Hippocampal formation (tissue), 2 donors: ENCODE results near the gene ZIC2.

Experiments
- DNase-seq, 2 donors: peaks; one replicate each; lab custom pipeline; 2025; lab: John Stamatoyannopoulos, UW

Gene ZIC2

DNA sequence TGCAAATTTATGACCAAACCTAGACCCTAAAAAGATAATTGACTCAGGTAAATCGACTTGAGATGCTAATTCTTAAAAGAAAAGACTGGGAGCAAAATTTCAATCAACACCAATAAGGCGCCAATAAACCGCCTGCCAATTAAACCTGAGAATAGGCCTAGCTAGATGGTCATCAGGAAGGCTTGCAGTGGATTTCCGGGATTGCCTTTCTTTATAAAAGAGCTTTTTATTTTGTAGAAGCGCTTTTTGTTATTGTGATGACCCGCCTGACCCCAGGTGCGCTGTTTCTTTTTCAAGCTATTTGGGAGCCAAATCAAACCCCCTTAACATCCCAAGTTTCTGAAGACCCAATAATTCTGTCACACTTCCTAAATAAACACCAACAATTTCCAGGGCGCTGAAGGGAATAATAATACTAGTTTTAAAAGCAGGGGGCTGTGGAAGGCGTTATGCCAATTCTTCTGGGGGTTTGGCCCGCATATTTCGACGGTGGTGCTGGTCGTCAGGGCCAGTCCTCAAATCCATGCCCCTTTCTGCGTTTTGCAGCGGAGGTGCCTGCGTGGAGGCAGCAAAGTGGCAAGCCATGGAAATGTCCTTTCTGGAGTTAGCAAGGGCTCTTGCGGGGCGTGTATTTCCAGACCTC is 7.2 kb upstream of the ZIC2 start:
- no peak for DNase-seq

DNA sequence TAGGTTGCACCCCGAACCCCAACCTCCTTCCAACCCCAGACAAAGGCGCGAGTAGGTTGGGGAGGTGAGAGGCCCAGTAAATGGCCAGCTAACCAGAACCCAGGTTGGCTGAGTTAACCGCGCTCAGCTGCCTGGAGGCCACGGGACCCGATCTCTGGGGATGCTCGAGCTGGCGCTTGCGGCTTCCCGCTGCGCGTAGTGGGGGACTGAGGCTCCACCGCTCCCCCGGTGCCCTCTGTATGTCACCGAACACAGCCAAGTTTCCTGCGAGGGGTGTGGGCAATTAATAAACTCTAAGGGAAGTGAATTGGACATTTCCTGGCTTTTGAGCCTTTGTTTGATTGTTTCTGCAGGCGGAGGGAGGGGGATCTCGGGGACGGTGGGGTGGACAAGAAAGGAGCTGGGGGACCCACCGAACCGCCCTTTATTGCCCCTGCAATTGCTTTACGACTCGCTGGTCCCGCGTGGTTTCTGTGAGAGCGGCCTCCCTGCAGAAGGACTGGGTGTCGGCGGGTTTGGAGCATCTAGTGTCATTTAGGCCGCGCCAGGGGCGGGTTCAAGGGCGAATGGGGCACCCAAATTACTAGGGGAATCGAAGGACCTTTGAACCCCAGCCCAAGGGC is 6.5 kb upstream of the ZIC2 start:
- DNase-seq: no peak

DNA sequence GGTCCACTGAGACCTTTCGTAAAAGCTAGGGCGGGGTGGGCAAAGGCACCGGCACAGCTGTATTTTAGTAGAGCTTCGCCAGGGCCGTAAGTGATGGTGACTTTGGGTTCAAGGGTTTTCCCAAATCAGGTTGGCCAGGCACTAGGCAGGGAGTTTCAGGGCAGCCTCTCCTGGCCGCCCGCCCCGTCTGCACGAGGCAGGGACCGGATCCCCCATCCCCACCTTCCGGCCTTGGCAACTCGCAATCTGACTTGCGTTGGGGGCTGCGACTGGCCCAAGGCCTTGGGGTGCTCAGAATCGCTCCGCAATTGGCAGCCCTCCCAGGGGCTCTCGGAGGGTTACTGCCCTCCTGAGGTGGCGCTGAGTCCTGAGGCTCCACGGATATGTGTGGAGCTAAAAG is 6.0 kb upstream of the ZIC2 start:
- no peak for DNase-seq

DNA sequence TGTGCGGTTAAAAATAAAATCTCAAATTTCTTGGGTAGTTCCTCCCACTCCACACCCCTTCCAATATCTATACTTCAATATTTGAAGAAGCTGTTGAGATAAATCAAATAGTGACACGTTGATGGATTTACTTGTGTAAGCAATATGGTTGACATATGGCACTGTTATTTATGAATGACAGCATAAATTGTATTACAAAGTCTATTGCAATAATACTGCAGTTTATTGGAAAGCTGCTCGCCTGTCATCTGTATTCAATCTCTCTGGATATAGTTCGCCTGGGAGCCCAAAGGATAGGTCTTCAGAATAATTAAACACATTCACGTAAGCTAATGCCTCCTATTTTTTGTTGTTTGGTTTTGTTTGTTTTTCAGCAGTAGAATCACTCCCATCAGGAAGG is 5.0 kb upstream of the ZIC2 start:
- DNase-seq: no peak

DNA sequence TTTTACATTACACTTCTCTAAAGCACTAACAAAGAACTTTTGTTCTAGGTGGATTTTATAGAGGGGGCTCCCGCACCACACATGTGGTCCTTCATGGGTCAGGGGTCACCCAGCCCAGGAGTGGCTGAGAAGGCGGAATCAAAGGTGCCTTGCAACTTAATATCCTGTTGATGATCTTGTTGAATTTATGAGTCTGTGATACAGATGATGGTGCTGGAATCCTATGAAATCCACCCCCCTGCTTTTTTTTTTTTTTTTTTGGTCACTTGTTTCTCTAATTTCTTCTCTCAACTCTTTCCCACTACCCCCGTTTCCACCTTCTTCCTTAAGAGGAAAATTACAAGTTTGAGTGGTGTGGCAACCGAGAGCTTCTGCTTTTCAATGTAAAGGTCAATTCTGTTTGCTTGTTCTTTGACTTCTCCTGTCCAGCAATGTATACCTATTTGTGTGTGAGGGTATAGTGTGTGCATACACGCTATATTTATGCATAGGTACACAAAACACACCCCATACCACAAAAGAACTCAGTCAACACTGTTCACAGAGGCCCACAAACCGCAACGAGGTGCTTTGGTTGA is 4.2 kb upstream of the ZIC2 start:
- DNase-seq: no peak

DNA sequence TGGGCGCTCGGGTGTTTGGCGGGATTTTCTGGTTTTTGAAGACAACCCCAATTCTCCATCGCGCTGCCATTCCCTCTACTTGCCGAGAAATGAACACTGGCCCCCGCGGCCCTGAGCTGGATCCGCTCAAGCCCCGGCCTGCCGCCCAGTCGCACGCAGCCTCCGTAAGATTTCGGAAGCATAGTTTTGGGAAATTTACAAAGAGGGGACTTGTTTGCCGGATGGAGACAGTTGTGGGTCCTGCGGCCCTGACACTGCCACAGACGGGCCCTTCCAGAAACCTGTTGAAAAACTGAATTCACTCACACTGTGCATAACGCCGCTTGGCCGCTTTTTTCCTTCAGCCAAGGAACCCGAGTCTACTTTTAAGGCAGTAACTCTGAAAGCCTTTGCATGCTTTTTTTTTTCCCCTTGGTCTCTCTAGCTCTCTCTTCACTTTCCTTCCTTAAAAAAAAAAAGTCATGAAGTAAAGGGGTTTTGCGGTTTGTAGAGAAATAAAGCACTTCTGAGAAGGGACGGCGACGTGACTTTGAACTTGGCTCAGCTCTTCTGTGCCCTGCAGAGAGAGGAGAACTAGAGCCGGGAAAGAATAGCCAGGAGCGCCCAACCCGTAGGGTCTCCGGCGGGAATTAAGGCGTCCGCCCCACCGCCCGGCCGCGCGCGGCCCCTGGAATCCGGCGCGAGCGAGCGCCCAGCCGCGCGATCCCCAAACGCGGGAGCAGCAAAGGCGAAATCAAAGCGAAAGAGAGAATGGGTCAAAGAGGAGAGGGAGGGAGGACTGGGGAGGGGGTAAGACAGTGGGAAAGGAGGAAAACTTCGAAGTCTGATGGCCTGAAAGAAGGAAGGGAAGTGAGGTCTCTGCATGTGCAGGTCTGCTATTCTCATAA is 3.4 kb upstream of the ZIC2 start:
- no peak for DNase-seq

DNA sequence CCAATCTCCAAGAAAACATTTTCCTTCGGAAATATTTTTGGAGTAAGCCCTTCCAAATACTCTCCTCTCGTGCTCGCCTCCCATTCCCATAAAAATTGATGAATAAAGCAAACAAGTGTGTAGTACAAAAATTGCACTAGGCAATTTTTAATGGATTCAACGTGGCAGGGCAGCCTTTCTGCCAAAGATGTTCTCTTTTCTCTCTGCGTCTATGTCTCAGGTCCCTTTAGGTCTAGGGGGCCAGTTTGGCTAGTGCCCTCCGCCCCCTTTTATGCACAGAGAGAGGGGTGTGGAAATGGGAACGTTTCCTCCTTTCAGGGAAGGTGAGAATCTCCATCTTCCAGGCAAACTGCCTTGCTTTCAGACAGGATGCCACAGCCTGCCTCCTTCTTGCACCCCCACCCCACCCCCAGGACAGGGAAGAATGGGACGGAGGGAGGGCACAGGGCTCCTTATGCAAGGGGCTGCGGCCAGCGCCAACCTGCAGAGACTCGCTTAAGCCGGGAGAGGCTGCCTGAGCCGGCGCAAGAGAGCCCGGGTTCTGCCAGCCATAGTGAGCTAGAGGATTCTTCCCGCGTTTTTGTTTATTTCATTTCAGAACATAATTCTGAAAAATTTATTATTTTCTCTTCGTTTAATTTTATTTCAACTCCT is 2.7 kb upstream of the ZIC2 start:
- no peak for DNase-seq

DNA sequence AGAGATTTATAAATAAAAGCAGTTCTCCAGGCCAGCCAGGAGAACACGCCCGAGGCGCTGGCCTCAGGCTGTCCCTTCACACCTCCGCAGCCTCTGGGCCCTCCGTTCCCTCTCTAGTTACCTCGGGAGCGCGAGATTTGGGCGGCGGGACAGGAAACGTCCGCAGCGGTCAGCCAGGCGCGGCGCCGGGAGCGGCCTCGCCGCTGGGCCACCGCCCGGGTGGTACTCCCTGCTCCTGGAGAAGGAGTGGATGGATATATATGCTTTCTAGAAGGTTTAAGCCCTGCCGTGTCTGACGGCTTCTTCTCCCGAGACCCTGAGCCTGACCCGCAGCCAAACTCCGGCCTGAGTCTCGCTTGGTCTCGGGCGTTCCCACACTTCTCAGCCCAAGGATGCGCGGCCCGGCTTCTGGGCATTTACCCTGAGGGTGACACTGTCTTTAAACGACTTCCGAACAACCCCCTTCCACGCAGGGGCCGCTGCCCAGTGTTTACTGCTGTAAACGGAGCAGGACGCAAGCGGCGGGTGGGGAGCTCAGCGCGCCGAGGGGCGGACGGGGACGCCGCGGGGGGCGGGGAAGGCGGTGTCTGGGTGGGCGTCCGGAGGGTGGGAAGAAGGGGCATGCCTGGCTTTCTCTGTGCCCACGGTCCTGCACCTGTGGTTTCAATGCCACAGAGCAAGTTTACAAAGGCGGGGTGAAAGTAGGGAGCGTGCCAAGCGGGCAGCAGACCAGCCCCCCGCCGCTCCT is 2.0 kb upstream of the ZIC2 start:
- no peak for DNase-seq

DNA sequence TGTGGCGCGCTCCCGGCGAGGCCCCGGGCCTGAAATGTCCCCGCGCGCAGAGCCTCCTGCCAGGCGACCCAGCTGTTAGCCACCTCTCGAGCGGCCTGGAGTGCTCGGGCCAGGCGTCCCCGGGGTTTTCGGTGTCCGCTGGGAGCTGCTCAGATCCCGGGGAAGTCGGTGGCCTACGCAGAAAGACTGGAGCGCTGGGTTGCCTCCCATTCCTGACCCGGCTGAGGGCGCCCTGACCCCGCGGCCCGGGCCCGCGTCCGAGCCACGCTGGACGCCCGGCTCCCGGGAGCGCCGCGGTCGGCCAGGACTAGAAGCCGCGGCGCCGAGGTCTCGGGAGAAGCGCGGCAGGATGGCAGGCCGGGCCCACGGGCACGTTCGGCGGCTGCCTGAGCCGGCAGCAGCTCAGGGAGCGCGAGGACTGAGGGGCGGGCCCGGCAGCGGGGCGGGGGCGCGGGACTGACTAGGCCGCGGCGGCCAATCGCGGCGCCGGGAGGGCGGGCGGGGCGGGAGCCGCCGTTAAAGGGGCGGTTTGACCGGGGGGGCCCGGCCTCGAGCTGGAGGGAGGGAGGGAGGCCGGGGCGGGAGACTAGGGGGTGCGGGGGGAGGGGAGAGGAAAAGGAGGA is 1.3 kb upstream of the ZIC2 start:
- DNase-seq: peak; percentile 47 to 68

DNA sequence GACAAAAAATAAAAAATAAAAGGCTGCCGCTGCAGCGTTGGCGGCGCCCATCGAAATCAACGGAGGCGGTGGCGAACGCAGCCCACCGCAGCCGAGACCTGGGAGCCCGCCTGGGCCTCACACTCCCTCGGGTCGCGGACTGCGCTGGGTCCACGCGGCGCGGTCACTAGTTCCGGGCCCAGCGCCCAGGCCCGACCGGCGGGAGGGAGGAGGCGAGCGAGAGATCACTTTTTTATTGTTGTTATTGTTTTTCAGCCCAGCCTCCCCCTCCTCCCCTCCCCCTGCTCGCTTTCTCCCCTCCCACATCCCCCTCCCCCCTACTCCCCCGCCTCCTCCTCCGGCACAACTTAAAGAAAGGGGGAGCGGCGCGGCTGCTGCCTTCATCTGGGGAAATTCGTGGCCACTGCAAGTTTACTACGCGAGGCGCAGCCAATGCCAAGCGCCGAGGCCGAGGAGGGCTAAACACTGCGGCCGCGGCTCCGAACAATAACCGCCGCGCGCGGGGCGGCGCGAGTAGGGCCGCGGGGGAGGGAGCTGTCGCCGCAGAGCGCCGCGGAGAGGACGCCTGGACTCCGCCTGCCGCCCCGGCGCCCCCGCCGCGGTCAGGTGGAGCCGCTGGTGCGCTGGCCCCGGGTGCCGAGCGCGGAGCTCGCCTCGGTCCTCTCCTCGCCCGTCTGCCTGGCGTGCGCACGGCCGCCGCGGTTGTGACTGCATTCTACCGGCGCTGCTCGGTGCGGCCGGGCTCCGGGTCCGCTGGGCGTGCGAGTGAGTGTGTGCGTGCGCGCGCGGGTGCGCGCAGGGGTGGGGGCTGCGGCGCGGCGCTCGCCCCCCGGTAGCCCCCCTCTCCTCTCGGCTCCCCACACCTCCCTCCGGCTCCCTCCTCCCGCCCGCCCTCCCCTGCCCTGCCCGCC is 505 bp upstream of the ZIC2 start:
- DNase-seq: peak in 1 of 2 donors; percentile 49

DNA sequence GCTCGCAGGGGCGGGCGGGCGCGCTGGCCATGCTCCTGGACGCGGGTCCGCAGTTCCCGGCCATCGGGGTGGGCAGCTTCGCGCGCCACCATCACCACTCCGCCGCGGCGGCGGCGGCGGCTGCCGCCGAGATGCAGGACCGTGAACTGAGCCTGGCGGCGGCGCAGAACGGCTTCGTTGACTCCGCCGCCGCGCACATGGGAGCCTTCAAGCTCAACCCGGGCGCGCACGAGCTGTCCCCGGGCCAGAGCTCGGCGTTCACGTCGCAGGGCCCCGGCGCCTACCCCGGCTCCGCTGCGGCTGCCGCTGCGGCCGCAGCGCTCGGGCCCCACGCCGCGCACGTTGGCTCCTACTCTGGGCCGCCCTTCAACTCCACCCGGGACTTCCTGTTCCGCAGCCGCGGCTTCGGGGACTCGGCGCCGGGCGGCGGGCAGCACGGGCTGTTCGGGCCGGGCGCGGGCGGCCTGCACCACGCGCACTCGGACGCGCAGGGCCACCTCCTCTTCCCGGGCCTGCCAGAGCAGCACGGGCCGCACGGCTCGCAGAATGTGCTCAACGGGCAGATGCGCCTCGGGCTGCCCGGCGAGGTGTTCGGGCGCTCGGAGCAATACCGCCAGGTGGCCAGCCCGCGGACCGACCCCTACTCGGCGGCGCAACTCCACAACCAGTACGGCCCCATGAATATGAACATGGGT is 599 bp downstream of the ZIC2 start:
- no peak for DNase-seq

DNA sequence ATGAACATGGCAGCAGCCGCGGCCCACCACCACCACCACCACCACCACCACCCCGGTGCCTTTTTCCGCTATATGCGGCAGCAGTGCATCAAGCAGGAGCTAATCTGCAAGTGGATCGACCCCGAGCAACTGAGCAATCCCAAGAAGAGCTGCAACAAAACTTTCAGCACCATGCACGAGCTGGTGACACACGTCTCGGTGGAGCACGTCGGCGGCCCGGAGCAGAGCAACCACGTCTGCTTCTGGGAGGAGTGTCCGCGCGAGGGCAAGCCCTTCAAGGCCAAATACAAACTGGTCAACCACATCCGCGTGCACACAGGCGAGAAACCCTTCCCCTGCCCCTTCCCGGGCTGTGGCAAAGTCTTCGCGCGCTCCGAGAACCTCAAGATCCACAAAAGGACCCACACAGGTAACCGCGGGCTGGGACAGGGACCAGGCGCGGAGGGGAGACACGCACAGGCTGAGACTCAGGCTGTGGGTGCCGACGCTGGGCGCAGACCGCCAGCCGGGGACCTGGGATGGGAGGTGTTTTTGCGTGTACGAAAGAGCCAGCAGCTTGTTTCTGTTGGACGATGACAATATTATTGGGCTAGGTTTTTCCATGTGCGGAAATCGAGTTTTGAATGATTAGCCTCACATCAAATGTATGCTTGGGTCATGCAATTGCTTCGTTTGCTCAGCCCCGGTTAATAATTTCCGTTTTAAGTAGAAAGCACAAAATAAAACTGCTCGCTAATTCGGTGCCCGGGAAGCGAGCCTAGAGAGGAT is 1.3 kb downstream of the ZIC2 start:
- no peak for DNase-seq

DNA sequence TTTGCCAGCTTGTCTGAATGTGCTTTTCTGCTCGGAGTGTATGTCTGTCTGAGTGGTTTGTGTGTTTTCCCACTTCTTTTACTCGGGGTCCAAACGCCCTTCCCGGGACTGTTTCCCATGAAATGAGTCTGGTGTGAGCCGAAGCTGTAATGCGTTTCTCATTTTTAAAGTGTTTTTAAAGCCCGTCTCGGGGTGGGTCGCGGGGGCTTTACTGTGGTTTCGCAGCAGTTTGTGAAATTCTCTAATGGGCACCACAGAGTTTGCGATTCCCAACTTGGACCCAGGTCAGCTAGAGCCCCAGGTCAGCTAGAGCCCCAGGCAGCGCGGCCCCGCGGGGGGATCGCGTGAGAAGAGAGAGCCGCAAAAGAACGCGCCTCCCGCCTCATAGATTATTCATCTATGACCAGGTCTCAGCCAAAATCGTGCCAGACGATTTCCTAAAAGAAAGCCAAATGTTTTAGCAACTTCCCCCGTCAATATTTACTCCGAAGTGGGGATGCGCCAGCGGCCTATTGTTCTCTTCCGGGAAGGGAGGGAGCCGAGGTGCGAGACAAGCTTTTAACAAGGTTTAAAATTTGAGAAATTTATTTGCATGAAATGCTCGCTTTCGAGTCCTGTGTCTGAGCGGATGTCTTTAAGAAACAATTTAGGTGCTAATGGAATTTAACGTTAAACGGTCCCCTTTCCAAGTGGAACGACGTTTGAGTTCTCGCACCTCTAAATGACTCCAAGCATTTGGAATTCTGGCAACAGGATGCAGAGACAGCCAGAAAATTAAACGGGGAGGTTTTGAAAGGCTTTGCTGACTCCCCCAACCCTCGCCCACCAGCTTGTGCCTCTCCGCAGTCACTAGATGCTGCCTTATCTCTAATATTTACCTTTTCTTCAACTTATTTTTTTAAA is 2.2 kb downstream of the ZIC2 start:
- DNase-seq: no peak

DNA sequence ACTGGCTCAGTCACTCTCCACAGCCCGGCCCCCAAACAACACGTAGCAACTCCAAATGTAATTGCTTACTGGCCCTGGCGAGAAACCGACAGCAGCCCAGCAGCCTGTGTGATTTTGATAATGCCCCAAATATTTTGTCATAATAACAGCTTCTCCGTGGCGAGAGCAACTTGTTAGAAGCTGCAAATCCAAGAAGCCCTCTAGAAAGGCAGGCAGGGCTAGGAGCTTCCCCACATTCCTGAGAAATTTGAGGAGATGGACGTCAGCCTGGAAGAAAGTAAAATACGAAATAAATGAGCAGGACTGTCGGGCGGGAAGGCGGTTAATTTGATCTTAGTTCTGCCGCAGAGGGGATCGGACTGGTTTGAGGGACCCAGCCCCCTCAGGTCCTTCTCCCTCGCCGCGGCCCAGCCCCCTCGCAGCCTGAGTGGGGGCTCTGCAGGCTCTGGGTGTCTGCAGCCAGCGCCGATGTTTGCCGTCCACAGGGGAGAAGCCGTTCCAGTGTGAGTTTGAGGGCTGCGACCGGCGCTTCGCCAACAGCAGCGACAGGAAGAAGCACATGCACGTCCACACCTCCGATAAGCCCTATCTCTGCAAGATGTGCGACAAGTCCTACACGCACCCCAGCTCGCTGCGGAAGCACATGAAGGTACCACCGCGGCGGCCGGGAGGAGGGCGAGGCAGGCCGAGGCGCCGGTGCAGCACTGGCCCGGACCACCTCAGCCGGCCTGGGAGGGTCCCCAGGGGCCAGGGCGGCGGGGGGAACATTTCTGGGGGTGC is 3.1 kb downstream of the ZIC2 start:
- DNase-seq: no peak

DNA sequence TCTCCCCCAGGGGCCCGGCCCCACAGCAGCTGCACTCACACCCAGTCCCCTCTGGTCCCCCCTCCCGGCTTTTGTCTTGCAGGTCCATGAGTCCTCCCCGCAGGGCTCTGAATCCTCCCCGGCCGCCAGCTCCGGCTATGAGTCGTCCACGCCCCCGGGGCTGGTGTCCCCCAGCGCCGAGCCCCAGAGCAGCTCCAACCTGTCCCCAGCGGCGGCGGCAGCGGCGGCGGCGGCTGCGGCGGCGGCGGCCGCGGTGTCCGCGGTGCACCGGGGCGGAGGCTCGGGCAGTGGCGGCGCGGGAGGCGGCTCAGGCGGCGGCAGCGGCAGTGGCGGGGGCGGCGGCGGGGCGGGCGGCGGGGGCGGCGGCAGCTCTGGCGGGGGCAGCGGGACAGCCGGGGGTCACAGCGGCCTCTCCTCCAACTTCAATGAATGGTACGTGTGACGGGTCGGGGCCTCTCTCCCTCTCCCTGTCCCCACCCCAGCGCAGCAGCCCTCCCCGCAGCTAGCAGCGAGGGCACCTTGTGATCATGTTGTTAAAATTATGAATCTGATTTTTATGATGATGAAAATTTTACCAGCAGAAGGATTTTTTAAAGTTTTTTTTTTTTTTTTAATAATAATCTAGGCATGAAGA is 3.8 kb downstream of the ZIC2 start:
- DNase-seq: no peak

DNA sequence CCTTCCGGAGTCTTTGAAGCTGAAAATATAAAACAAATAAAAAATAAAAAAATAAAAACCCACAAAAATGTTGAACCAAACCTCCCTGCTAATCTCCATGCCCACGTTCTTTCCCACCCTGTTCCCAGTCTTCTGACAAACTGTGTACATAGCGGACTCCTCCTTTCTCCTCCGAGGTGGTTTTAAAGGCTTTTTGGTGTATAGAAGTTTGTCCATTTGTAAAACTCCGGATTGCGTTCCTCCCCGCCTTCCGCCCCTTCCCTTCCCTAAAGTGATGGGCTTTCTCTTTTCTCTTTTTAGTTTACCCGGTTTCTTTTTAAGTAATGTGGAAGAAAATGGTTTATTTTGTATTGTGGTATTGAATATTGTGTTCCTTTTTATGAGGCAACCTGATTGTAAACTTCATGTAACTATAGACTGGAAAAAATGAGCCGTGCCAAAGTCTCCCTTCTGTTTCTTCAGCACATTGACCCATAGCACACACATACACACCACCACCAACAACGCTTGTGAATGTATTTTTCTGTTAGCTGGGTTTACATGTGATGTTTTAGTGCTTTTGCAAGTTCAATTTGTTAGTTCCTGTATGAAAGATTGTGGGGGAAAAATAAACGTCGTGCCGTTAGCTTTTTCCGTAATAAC is 4.4 kb downstream of the ZIC2 start:
- DNase-seq: no peak
